Panc1 (cell line): ENCODE data around the gene PSMB10. TPM values are rescaled to one million over a fixed set of nuclear protein-coding genes. Genes with fewer than 3 reads are reported as not detected.

Experiments used
- ATAC-seq: fragments of 200-7000 bp; cut with Tn5 transposase; 2 replicates; pipeline ENCODE4 v1.9.1; 2020; ENCODE audit warnings: mild to moderate bottlenecking, moderate library complexity
- BruUV-seq: library from RNA; stranded (reverse); fragments of 400-500 nt; replicated peaks from 2 replicates; lab custom pipeline; 2021; lab: Mats Ljungman, UMichigan
- CTCF ChIA-PET: fragments of 300-600 bp; sonication (Branson Sonifier 250); formaldehyde crosslinking; loops from one replicate; lab custom pipeline; 2022; ENCODE audit warnings: antibody characterized with exemption; lab: Charles Lee
- POLR2A ChIA-PET: fragments of 300-600 bp; sonication (Branson Sonifier 250); formaldehyde crosslinking; loops from one replicate; lab custom pipeline; 2022; ENCODE audit warnings: antibody characterized with exemption; lab: Charles Lee
- DNase-seq: peaks from one replicate; pipeline ENCODE4 v3.0.0-alpha.2; 2010; ENCODE audit warnings: low read depth, low spot score
- H3K27ac ChIP-seq: 2 replicates; pipeline ENCODE4 v1.5.1; 2011; ENCODE audit warnings: mild to moderate bottlenecking, low read length, inconsistent platforms
- H3K27me3 ChIP-seq: fragments of 200-500 bp; sonication (Bioruptor generic); 2 replicates; pipeline ENCODE4 v1.6.0; 2014; ENCODE audit warnings: low read length, inconsistent platforms; ENCODE audit not compliant: control insufficient read depth, insufficient read depth
- H3K36me3 ChIP-seq: fragments of 200-500 bp; sonication (Bioruptor generic); 2 replicates; pipeline ENCODE4 v1.5.1; 2014; ENCODE audit warnings: inconsistent platforms, mild to moderate bottlenecking, low read length, moderate library complexity; ENCODE audit not compliant: control insufficient read depth, insufficient read depth
- H3K4me1 ChIP-seq: 2 replicates; pipeline ENCODE4 v1.5.1; 2011; ENCODE audit warnings: inconsistent platforms, mild to moderate bottlenecking, low read length, moderate library complexity; ENCODE audit not compliant: control insufficient read depth, insufficient read depth
- H3K4me3 ChIP-seq, 2 experiments: 2 replicates each; pipeline ENCODE4 v1.5.1; 2011 to 2012; ENCODE audit warnings: low read depth in 2 of 2, low read length in 2 of 2, mild to moderate bottlenecking in 2 of 2, inconsistent platforms in 1 of 2, moderate library complexity in 1 of 2
- H3K9me3 ChIP-seq: fragments of 200-500 bp; sonication (Bioruptor generic); 2 replicates; pipeline ENCODE4 v1.5.1; 2014; ENCODE audit warnings: low read depth, mild to moderate bottlenecking, inconsistent platforms, low read length, moderate library complexity; ENCODE audit not compliant: control insufficient read depth, insufficient read depth
- POLR2AphosphoS5 ChIP-seq: IDR thresholded peaks from 2 replicates; pipeline ENCODE4 v1.6.1; 2012; ENCODE audit warnings: mild to moderate bottlenecking, low read depth, low read length, moderate library complexity
- REST ChIP-seq, 2 experiments: IDR thresholded peaks; 2 replicates each; pipeline ENCODE4 v1.6.1; 2011 to 2012; ENCODE audit warnings: low read depth in 2 of 2, control low read depth in 1 of 2, low read length in 1 of 2, mild to moderate bottlenecking in 1 of 2, moderate library complexity in 1 of 2; ENCODE audit not compliant: insufficient read depth in 1 of 2
- SIN3A ChIP-seq: IDR thresholded peaks from 2 replicates; pipeline ENCODE4 v1.6.1; 2012; ENCODE audit warnings: low read depth, mild to moderate bottlenecking, low read length, moderate library complexity, borderline replicate concordance; ENCODE audit not compliant: insufficient read depth
- TCF7L2 ChIP-seq: IDR thresholded peaks from 2 replicates; pipeline ENCODE4 v1.6.1; 2011; ENCODE audit warnings: mild to moderate bottlenecking, low read depth, low read length, inconsistent platforms
- in situ Hi-C: cut with HindIII; loops from 2 replicates; pipeline ENCODE4 v1.10.0; 2016; ENCODE audit warnings: low sequenced_read_pairs, low pct_unique_long_range_greater_than_20kb
- intact Hi-C: fragments of 100-400 bp; cut with micrococcal nuclease; formaldehyde crosslinking; loops from one replicate; pipeline ENCODE4 v1.10.0; 2022; ENCODE audit not compliant: unreplicated experiment
- total RNA-seq: library from RNA; stranded (reverse); gene quantifications from one replicate; pipeline ENCODE4 v1.2.1, GENCODE V29; 2021; ENCODE audit not compliant: unreplicated experiment
- TF ChIP-seq, protein P1 (sequence below): fragments of 450-650 bp; IDR thresholded peaks from 2 replicates; pipeline ENCODE4 v1.5.1; 2017; ENCODE audit warnings: mild to moderate bottlenecking

Gene PSMB10
- total RNA-seq, 1 experiment from 2014 or later, result 47.7 TPM

GRCh38 chr16:67964477-67965131 is 28.0 kb upstream of the PSMB10 start:
- in situ Hi-C loops (no loop called here), intact Hi-C loops (no loop called here)
- no peak overlapping the region for H3K4me3 ChIP-seq
- ATAC-seq, result no peak
- no peaks in the 10 kb centered on the region; the same call in 1 of the 2 replicates for H3K36me3 ChIP-seq
- H3K4me1 ChIP-seq, result peaks cover 15% of the 10 kb centered on the region
- H3K27me3 ChIP-seq, result no peaks in the 10 kb centered on the region
- no TSS peak for BruUV-seq
- no peak for TF ChIP-seq TCF7L2
- TF ChIP-seq SIN3A, result no peak
- TF ChIP-seq, protein P1, sequence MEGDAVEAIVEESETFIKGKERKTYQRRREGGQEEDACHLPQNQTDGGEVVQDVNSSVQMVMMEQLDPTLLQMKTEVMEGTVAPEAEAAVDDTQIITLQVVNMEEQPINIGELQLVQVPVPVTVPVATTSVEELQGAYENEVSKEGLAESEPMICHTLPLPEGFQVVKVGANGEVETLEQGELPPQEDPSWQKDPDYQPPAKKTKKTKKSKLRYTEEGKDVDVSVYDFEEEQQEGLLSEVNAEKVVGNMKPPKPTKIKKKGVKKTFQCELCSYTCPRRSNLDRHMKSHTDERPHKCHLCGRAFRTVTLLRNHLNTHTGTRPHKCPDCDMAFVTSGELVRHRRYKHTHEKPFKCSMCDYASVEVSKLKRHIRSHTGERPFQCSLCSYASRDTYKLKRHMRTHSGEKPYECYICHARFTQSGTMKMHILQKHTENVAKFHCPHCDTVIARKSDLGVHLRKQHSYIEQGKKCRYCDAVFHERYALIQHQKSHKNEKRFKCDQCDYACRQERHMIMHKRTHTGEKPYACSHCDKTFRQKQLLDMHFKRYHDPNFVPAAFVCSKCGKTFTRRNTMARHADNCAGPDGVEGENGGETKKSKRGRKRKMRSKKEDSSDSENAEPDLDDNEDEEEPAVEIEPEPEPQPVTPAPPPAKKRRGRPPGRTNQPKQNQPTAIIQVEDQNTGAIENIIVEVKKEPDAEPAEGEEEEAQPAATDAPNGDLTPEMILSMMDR, result no peak
- no peak for TF ChIP-seq POLR2AphosphoS5
- TF ChIP-seq REST (IDR thresholded peaks at IDR 0.05; ENCODE audit: insufficient read depth in 1 of 2, low read depth in 2 of 2, low read length in 1 of 2), result no peak
- POLR2A ChIA-PET, result interaction anchor here (0.6 kb wide), 1 partner anchor 21 kb away, joined by 3 read pairs; the partner anchor contains the start of gene LCAT
- no peak overlapping the region for H3K27ac ChIP-seq
- no peaks in the 10 kb centered on the region for H3K9me3 ChIP-seq
- CTCF ChIA-PET, result no interaction called here
- DNase-seq, result no peak

GRCh38 chr16:67963662-67964321 is 27.1 kb upstream of the PSMB10 start:
- Histone ChIP-seq H3K4me1 (peaks cover 15% of the 10 kb centered on the region), H3K36me3 (no peaks in the 10 kb centered on the region; the same call in 1 of the 2 replicates), H3K4me3 (no peak overlapping the region), H3K27me3 (no peaks in the 10 kb centered on the region), H3K27ac (no peak overlapping the region), H3K9me3 (no peaks in the 10 kb centered on the region)
- BruUV-seq, result no TSS peak
- intact Hi-C loops (no loop called here), in situ Hi-C loops (no loop called here)
- TF ChIP-seq, protein P1, result no peak
- TF ChIP-seq POLR2AphosphoS5, result no peak
- TF ChIP-seq TCF7L2, result no peak
- TF ChIP-seq REST (IDR thresholded peaks at IDR 0.05; ENCODE audit: insufficient read depth in 1 of 2, low read depth in 2 of 2, low read length in 1 of 2), result no peak
- TF ChIP-seq SIN3A, result no peak
- ATAC-seq (no peak), DNase-seq (no peak)
- ChIA-PET POLR2A (interaction anchor here (0.6 kb wide), 1 partner anchor 20 kb away, joined by 3 read pairs; the partner anchor contains the start of gene LCAT), CTCF (no interaction called here)
